Activated CD4-positive, alpha-beta T cell treated with anti-CD3 and anti-CD28 coated beads, Interleukin-2, amount 50 U/mL, for 1 hour (primary cell): ENCODE results near the gene TCF4.

ENCODE experiments used
- DNase-seq: peaks from one replicate; pipeline ENCODE4 v3.0.0-alpha.2; 2020

TCF4 gene

DNA sequence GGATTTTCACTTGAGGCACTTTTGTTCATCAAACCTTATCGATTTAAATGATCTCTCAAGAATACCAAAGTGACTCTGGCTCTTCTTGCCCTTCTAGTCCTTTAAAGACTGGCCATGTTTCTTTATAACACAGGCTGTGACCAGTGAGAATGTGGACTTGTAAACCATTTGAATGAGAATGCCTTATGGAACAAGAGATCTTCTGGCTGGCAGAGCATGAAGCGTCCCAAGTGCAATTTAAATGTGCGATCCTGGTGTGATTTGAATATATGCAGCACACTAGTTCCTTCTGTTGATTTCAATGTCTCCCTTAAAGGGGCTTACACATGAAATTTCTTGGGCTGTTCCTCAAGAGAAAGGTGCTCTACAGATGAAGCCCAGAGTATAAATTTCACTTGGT, 366.4 kb downstream of the TCF4 start:
- DNase-seq, result no peak

DNA sequence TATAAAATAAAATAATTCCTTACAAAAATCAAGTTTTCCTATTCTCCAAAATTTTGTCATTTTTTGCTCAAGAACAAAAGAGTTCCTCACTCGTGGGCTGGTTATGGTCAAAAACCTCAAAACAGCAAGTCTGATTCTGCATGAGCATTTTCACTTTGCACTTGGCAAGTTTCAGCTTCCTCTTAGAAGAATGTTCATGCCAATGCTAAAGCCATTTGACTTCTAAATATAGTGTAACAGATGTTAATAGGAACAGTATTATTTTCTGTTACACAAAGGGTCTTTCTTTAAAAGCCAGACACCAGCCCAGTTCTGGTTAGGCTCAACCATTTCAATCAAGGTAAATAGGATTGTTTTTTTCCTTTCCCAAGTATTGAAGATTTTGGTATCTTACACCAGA, 367.5 kb downstream of the TCF4 start:
- DNase-seq, result no peak

DNA sequence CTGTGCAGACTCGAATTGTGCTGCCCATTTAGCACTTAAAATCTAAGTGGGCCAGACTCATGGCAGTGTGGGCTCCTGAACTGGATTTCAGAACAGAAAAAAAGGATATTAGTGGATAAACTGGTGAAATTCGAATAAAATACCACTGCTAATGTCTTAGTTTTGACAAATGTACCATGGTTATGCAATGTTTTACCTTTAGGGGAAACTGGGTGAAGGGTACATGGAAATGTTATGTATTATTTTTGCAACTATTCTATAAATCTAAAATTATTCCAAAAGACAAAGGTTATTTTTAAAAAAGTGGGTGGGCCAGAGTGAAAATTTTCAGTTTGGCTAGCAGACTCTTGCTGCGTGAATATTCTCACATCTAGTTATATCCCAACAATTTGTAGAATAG, 368.2 kb downstream of the TCF4 start:
- no peak for DNase-seq

DNA sequence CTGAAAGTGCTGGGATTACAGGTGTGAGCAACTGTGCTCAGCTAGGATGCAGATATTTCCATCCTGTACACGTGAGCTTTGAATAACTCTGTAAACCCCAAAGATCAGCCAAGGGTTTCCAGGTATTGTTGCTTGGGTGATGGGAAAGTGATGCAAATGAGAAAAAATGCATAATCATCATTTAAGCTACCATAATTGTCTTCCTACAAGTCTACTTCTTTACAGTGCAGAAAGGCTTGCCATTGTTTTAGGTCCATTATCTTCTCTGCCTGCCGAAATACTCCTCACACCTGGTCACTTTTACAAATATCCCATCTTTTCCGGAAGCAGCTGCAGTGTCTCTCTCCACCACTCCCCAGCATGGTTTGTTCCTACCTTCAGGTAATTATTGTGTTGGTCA, 368.9 kb downstream of the TCF4 start:
- no peak for DNase-seq

DNA sequence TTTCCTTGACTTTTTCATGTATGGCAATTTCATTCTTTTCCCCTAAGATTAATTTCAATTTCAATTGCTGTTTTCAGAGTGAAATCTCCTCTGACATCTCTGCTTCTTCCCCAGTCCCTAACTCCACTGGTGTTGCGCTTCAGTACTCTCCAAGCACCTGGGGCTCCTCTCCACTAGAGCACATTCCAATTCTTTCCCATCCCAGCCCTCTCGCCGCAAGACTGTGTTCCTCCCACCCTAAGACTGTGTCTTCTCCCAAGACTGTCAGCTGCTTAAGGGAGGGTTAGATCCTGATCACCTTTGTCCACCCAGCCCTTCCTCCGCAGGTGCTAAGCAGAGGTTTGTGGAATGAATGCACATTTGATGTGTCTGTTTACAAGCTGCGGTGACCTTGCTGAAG, 373.0 kb downstream of the TCF4 start:
- DNase-seq, result no peak

DNA sequence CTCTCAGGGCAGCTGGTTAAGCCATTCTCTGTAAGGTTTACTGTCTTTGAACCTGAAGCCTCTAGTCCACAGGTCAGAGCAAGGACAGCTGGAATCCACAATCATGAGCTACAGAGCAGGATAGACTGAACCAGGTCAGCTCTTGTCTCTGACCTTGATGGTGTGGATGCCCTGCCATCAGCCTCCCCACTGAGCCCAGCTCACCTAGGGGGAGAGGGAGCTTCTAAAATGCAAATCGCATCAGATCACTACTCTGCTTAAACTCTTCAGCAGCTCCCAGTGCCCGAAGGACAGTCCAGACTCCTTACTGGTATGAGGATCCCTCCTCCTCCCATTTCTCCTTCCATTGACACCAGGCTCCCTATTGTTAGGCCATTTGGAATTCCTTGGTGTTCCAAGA, 373.5 kb downstream of the TCF4 start:
- DNase-seq, result no peak

DNA sequence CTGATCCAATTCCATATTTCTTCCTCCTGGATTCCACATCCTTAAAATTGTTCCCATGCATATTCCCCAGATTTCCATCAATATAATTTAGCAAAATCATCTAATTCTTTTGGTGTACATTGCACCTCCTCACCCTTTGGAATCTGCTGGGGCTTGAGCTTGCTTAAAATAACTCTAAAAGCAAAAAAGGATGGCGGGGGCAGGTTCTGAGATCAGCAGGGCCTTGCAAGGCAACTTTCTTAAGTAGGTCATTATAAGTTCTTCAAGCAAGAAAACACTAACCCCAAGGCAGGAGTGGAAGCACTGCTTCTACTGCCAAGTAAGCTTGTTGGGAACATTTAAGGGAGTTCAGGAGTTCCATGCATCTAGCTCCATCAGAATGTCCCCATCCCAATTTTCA, 374.4 kb downstream of the TCF4 start:
- DNase-seq, result no peak

DNA sequence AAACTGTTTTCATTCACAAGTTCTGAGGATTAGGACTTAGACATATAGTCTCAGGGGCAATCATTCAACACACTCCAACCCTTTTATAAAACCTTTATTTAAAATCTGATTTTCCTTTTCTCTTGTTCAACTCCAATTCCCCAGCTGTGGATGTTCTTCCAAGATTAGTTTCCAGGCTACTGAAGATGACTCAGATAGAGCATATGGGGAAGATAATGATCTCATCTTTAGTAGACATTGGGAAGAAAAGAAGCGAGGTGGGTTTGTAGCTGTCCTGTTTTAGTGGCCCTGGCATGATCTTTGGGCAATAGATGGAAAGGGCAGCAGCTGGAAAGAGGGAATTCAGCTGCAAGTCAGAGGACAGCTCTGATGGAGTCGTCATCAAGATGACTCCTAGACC, 381.1 kb downstream of the TCF4 start:
- DNase-seq, result no peak

DNA sequence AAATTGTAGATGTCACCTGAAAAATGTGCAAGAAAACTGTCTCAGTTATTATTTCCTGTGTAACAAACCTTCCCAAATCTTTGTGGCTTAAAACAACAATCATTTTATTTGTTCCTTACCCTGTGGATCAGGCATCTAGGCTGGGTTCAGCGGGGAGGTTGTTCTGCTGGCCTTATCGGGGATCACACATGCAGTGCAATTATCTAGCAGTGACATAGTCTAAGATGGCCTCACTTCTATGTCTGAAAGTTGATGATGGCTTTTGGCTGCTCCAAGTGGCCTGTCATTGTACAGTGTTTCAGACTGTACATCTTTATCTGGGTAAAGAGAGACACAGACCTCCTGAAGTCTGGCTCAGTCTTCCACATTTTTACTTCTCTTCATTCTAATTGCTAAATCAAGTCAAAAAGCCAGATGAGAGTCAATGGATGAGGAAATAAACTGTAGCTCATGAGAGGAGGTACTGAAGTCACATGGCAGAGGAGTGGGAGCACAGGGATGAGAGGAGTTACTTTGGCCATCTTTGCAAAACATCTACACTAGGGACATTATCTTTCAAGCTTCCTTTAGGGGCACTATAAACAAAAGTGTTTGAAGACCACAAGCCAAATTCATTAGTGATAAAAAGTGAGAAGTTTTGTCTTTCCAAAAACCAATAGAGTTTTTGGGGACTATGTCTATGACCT, 385.6 kb downstream of the TCF4 start:
- DNase-seq, result no peak

DNA sequence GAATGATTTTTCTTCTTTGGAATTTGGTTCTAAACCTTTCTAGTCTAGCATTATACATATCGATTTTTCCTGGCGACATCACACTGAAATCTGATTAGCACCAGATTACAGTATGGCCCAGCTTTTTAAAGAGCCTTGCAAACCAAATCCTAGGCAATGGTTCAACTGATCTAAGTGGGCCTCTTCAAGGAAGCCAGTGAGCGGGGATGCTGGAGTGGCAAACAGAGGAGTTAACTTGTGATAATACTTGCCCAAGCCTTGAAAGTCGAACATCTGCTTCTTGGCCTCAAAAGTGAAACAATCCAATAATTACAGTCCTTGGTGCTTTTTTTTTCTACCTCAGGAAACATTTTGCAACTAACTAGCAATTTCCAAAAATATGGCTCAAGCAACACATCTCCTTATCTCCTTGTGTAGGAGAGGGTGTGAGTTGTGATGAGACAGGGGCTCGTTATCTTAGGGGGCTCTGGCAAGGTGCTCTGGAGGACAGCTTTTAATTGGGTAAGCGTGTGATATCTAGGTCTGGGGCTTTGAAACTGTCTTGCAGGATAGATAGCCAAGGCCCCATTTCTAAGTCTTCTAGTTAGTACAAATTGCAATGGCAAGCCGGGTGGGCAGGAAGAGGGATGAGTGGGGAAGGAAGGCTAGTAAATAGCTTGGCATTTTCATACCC, 388.6 kb downstream of the TCF4 start:
- no peak for DNase-seq

DNA sequence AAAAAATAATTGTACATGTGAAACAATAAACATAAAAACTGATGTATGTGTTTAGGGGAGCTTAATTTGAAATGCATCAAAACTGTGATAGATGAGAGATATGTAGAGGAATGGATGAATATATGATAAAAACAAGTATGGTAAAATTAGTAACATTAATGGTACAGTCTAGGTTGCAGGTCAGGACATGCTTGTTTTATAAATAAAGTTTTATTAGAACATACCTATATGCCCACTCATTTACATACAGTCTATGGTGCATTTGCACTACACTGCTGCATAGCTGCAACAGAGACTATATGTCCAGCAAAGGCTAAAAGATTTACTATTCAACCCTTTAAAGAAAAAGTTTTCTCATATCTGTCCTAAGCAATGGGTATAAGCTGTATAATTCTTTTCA, 392.1 kb downstream of the TCF4 start:
- DNase-seq, result no peak

DNA sequence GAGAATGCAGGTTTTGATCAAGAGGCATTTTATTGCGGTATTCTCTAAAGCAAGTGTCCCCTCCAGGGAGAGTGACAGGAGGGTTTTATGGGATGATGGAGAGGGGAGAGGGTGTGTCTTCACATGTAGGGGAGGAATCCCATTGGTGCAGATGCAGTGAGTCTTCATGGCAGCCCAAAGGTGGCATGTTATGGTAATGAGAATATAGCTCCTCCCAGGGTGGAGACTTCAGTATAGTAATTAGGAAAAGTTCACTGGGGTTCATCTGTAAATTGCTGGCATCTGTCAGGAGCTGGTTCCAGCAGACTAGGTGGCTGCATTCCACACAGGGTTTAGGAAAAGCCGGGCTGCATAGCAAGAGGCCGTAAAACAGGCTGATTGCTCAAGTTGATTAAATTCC, 398.0 kb downstream of the TCF4 start:
- no peak for DNase-seq

DNA sequence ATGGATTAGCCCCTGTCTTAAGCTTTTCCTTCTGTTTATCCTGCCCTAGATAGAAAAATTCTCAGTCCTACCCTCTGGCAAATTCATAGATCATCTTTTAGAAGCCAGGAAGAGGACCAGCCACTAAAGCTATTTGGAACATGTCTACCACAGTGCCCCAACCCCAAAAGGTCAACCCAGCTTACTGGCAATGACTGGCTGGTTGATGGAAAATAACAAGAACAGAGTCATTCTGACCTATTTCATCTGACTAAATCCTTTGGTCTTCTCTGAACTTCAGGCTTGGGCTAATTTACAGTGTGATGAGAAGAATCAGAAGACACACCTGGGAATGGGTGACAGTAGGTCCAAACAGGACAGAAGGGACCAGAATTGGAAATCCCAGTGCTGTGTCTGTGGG, 401.4 kb downstream of the TCF4 start:
- DNase-seq, result no peak

DNA sequence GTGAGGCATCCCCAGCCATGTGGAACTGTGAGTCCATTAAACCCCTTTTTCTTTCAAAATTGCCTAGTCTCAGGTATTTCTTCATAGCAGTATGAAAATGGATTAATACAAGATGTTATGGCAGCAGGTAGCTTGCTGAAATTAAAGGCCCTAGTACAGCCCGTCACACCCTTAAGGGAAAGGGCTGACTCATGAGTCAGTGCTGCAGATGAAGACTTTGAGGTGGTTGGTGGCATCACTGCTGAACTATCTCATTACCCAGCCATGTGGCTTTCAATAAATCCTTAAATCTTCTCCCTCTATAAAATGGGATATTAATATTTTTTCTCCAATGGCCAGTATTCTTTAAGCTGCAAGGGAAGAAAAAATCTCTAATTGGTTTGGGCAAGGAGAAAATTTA, 402.6 kb downstream of the TCF4 start:
- no peak for DNase-seq

DNA sequence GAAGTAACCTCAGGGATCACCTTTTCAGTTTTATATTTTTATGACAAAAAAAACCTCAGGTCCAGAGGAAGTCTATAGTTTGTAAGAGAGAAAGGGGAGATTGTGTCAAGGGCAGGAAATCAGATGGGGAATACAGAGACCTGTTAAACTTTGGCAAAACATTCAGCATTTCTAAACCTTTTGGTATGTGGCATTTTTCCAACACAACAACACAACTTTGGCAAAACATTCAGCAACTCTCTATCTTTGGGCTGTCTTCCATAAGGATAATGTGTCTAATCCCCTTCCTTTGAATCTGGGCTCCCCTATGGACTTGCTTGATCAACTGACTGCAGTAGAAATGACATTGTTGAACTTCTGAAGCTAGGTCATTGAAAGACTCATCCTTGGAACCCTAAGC, 408.2 kb downstream of the TCF4 start:
- DNase-seq, result no peak

DNA sequence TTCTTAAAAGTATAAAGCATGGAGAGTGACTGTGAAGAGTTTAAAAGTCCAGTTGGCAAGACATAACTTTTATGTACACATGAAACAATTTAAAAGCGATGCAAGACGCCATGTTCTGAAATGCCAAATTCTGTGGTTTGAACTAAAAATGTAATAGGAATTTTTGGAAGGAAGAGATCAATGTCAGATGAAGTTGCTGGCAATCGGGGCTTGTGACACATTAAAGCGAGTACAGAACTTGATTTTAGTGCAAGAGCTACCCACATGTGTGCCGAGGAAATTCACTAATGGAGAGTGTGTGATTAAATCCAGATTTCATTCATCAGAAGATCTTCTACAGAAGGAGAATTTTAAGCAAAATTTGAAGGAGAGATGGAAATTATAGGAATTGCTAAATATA, 408.6 kb downstream of the TCF4 start:
- DNase-seq, result no peak

DNA sequence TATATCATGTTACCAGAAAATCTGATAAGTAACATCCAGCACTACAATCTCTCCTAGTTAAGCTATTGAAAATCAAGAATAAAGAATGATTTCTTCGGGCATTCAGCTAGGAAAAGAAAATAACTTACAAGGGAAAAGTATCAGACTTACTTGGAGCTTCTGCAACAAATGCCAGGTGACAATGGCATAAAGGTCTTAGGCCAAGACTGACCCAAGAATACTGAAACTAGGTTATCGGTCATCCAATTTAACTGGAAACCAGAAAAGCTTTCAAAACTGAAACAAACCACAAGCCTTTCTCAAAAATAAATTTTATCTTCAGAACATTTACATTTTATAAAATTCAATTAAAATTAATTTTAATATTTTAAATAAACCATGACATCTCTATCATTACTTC, 414.7 kb downstream of the TCF4 start:
- DNase-seq, result no peak
